Fibroblast of peridontal ligament (primary cell): ENCODE data around the gene ATP6V0E1.

ENCODE experiments used
- DNase-seq: peaks from one replicate; pipeline ENCODE4 v3.0.0-alpha.2; 2010; ENCODE audit errors: extremely low read depth

The ATP6V0E1 gene

DNA sequence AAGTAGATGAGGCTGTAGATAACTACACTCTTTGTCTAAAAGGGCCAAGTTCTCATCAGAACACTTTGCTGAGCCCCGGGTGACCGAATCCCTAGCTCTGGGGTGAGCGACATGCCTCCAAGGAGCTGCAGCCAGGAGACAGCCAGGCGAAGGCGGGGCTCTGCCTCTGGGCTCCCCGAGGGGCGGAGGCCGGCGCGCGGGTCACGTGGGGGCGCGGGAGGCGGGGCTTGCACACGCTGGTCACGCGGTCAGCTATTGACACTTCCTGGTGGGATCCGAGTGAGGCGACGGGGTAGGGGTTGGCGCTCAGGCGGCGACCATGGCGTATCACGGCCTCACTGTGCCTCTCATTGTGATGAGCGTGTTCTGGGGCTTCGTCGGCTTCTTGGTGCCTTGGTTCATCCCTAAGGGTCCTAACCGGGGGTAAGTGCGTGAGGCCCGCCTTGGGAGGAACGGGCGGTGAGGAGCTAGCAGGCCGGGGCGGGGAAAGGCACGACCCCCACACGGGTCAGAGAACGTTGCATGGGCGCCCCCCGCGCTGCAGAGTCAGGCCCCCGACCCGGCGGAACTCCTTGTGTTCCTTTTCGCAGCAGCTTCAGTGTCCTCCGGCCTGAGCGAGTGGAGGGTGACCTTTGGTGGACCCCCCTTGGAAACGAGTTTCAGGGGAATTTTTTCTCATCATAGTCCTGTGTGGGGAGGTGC lies at the start of gene ATP6V0E1:
Gene ATP6V0E1, plus strand, starts transcription at position 230 of the 702 bp plus-strand sequence. Its CDS starts 90 bp downstream, at position 320.
- peak; percentile 86 for DNase-seq

- DNase-seq = no peak
Measured at GRCh38 chr5:172935096-172935495, 48.5 kb upstream of the ATP6V0E1 start.

- no peak for DNase-seq
Measured at GRCh38 chr5:172936401-172936800, 47.2 kb upstream of the ATP6V0E1 start.

DNA sequence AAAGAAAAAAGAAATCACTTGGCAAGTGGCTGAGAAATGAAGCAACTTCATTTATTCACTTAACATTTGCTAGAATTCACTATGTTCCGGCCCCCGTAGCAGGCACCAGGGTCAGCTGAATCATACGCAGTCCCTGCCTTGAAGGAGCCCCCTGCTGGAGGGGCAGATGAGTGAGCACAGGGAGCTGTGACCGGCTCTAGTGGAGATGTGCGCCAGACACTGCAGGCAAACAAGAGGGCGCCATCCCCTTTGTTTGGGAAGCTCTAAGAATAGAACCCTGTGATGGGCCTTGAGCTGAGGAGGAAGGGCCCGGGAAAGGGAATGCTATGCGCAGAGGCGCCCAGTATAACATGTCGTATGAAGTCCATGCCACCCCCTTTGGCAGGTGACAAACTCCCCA lies 44.5 kb upstream of the ATP6V0E1 start:
- peak; percentile 17 for DNase-seq

DNA sequence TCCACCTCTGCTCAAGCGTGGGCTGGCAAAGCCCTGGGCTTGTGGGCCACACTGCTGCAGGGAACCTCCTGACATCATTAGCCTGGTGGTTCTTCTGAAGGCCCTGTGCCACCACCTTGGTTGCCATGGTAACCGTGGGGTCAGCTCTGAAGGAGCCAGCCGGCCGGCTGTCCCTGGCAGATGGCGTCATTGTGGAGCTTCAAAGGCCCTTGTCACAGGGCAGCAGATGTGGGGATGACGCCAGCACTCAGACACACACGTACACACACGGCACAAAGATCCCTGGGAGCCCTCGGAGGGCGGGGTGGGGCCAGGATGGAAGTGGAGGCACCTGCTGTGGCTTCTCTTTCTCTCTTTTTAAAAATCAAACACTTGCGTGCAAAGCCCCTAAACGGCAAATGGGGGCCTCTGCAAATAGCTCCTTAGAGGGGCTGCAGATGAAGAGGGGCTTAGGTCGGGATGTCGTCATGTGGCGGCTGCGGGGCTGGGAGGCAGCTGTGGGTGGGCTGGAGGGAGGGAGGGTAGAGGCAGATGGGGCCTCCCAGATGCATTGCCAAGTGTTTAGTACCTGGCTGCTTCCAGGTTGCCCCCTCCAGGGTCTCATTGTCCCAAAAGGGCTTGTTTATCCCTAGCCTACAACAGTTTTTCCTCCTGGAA lies 43.8 kb upstream of the ATP6V0E1 start:
- DNase-seq = no peak

DNA sequence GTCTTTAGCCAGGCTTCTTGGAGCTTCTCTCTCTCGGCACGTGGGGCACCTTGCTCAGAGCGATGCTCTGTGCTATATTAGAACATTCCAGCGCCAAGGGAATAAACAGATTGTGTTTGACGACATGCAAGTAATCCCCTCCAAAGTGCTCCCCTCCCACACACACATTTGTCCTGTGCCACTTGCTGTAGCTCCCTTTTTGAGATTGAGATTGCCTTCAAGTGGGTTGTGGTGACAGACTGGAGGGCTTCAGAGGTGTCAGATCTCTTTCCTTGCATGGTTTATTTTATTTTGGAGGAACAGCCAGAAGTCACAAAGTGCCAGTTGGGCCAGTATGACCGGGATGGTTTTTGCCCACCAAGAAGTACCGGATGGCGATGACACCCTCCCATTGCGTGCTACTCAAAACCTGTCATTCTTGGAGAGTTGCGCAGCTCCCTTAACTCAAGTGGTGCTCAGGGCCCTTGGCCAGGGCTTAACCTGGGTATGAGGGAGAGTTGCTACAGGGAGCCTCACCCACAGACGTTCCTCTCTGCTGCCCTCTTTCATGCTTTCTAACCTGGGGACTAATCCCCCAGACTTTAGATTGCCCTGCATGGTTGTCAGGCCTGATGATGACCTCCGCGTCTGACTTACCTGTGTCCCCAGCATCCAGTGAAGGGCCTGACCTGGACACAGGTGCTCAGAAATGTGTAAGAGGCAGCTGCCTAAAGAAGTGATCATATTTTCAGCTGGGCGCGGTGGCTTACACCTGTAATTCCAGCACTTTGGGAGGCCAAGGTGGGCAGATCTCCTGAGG lies 43.1 kb upstream of the ATP6V0E1 start:
- no peak for DNase-seq

DNA sequence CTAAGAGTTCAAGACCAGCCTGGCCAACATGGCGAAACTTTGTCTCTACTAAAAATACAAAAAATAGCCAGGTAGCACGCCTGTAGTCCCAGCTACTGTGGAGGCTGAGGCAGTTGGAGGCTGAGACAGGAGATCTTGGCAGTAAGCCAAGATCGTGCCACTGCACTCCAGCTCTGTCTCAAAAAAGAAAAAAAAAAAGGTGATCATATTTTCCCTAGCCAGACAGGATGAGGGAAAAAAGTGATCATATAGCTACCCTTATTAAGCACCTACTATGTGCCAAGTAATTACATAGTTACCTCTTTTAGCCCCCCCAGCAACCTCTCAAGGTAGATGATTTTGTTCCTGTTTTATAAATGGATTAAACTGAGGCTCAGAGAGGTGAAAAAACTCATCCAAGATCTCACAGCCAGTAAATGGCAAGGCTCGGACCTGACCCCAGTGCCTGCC lies 42.5 kb upstream of the ATP6V0E1 start:
- no peak for DNase-seq

GRCh38 chr5:172942556-172942955 lies 41.0 kb upstream of the ATP6V0E1 start:
- DNase-seq = no peak

DNA sequence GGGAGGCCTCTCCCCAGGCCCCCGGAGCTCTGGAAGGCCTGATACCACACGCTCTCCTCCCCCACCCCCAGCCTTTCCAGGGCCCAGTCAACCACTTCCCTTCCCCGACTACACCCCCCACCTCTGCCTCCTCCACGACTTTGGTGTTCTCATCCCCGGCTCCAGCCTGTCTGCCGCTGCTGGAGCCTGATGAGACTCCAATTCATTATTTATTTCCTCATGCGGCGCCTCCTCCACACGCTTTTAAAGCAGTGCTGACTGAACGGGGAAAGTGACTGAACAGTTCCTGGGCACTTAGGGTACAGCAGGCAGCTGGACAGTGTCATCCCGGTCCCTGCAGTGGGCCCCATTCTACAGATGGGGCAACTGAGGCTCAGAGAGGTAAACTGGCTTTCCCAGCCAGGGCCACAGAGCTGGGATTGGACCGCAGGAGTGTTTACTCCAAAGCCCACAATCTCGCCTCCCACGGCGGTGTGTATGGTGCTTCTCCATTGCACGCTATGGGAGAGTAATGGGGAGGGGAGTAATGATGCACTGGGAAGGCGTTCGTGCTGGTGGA lies 40.2 kb upstream of the ATP6V0E1 start:
- peak; percentile 77 for DNase-seq

GRCh38 chr5:172943906-172944305 lies 39.7 kb upstream of the ATP6V0E1 start:
- DNase-seq = no peak

DNA sequence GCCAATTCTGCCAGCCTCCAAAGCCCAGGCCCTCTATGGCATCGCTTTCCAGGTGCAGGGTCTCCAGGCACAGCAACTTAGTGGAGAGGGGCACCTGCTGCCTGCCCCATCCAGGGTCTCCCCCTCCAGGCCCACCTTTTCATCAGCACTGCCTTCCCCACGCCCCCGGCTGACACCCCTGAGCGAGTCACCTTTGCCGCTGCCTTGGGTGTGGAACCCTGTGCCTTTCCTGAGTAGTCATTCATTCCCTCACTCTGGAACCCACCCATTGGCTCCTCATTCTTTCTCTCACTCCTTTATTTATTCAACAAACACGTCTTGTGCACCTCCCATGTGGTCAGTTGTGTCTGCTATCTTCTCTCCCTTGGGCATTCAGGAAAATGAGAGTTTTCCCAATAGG lies 38.8 kb upstream of the ATP6V0E1 start:
- DNase-seq = no peak

DNA sequence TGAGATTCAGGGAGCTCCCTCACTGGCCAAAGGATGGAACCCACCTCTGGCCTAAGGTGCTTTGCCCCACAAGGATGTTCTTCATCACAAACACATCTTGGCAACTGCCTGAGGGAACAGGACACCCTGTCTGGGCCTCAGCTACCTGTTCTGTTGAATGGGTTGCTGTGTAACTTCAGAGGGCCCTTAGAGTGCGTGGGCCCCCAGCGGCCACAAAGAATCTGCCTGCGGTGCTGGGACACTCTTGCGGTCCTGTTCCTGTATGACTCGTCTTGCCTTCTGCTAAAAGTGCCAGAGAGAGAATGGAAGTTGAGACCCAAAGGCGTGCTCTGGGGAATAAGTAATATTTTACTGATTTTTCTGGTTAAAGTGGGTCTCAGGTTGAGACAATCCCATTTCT lies 38.4 kb upstream of the ATP6V0E1 start:
- DNase-seq = no peak

DNA sequence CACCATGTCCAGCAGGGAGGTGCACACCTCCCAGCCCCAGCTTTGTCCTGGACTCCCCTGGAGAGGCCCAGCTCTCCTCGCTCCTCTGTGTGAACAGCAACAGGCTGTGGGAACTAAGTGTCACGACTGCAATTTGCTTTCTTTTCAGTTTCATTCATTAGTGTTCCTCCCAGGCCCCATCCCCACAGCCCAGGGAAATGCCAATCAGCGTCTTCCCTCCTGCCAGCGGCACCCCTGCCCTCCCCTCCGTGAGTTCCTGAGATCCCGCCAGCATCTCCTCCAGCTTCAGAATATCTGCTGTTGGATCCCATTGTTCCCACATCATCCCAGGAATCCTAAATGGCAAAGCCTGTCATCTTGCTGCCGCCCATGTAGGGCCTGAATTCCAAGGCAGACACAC lies 37.4 kb upstream of the ATP6V0E1 start:
- no peak for DNase-seq

- no peak for DNase-seq
Measured at GRCh38 chr5:172949426-172949825, 34.1 kb upstream of the ATP6V0E1 start.

- no peak for DNase-seq
Measured at GRCh38 chr5:172950176-172950965, 33.2 kb upstream of the ATP6V0E1 start.

- no peak for DNase-seq
Measured at GRCh38 chr5:172951371-172952033, 32.1 kb upstream of the ATP6V0E1 start.

GRCh38 chr5:172952034-172952511 lies 31.5 kb upstream of the ATP6V0E1 start:
- DNase-seq = peak; percentile 83

- DNase-seq = peak; percentile 98
Measured at GRCh38 chr5:172953776-172954675, 29.5 kb upstream of the ATP6V0E1 start.

- DNase-seq = peak; percentile 61
Measured at GRCh38 chr5:172954751-172955159, 28.8 kb upstream of the ATP6V0E1 start.

GRCh38 chr5:172956228-172956627 lies 27.3 kb upstream of the ATP6V0E1 start:
- no peak for DNase-seq
